ENCODE data around the gene PACRG.

Gene PACRG

DNA sequence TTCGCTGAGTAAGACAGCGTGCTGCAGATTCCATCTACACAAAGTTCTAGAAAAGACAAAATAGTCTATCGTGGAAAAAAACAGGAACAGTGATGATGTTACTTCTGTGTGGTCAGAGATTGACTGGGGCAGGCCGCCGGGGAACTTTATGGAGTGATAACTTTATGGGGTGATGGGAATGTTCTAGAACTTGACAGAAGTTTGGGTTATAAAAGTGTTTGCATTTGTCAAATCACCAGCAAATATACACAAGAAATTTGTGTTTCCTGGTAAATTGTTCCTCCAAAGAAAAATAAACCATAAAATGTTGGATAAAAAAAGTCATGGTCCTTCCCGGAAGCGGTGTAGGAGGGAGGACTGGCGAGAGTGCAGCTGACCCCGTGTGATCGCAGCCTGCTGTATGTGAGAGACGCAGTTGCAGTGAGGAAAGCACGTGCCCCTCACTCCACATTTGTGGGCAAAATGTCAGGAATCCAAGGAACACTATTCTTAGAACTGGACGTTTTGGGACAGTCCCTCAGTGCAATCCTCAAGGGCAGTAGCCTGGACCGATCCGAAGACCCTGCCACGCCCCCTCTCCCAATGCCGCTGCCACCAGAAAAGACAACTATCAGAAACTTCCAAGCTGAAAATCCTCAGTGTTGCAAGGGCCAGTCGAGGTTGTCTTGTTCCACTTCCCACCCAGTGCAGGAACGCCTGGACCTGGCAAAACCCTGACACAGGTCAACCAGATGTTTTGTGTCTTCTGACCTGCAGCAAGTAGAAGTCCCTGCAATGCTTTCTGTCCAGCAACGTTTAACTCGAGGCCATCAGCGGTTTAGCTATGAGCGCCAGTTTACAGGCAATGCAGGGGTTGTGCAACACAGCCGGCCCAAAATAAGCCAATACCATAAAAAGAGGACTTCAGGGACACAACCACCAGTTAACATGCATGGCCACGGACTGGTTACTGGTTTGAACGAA, 606.2 kb downstream of the PACRG start:
- no peak for DNase-seq (ENCODE audit: low read depth)

DNA sequence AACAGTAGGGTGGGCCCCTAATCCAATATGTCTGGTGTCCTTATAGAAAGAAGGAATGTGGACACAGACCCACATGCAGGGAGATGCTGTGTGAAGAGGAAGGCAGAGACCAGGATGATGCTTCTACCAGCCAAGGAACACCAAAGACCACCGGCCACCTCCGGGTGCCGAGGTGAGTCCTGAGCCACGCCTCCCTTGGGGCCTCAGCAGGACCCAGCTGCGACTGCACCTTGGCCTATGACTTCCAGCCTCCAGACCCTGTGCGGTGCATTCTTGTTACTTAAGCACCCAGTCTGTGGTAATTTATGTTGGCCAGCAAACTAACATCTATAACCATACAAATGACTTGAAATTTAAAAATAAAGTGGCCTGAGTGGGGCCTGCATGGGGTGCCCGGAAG, 607.3 kb downstream of the PACRG start:
- no peak for DNase-seq (ENCODE audit: low read depth)

DNA sequence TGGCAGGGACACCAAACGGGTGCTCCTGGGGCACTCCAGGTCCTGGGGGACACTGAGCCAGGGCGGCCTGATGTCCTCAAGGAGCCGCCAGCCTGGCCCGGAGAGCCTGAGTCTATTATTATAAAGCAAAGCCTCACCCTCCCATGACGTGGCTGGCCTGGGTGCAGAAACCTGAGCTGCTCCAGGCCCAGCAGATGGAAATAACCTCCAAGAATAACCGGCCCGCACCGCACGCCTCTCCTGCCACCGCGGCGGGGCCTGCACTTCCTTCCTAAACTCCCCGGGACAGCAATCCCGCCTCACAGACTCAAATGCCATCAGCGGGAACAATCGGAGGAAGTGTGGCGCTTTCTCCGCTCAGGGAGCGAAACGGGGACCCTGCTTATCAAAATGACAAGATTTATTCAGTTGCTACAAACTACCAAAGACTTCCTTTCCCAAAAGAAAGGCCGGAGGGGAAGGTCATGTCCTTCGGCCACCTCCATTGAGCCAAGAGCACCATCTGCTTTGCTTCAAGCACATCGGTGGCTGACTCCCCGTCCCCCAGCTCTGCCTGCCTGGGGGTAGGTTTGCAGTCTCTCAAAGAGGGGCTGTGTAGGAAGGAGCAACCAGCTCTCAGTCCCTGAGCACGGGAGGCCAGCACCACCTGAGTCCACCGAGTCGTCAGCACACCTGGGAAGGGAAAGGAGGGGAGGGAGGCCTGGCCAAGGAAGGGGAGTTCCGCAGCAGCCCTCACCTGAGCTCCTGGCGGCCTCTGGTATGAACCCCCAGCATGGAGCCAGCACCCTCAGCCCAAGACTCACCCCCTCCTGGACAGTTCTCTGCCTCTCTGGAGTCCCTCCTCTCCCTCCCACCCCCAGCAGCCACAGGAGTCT, 608.1 kb downstream of the PACRG start:
- DNase-seq (ENCODE audit: low read depth), result no peak

DNA sequence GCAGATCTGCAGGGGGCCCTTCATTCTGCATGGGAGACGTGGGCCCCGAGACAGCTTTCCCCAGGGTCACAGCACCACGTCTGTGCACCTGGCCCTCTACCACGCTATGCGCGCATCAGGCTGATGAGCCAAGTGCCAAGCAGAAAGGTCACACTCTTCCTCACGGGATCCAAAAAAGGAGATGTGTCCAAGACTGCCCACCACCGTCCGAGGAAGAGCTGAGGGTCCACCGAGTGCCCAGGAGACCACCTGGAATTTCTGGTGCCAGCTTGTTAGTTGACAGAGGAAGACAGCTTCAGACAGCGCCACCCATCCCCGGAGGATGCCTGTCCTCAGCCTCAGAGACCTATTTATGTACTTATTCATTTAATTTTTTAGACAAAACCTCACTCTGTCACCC, 609.2 kb downstream of the PACRG start:
- DNase-seq (ENCODE audit: low read depth), result no peak

DNA sequence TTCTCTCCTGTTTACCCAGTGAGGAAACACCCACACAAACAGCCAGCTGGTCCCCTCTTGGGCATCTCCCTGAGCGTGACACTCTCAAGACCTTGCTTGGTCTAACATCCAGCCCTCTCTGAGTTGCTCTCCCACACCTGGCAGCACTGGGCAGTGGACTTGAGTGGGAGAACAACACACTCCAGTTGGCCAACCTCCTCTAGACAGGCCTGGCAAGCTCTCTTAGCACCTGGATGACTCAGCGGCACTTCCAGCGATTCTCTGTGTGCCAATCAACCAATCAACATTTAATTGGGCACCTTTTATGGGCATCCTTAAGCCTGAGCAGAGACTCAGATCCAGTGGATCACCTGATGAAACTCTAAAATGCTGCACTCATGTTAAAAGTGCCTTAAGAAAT, 610.2 kb downstream of the PACRG start:
- DNase-seq (ENCODE audit: low read depth), result no peak

DNA sequence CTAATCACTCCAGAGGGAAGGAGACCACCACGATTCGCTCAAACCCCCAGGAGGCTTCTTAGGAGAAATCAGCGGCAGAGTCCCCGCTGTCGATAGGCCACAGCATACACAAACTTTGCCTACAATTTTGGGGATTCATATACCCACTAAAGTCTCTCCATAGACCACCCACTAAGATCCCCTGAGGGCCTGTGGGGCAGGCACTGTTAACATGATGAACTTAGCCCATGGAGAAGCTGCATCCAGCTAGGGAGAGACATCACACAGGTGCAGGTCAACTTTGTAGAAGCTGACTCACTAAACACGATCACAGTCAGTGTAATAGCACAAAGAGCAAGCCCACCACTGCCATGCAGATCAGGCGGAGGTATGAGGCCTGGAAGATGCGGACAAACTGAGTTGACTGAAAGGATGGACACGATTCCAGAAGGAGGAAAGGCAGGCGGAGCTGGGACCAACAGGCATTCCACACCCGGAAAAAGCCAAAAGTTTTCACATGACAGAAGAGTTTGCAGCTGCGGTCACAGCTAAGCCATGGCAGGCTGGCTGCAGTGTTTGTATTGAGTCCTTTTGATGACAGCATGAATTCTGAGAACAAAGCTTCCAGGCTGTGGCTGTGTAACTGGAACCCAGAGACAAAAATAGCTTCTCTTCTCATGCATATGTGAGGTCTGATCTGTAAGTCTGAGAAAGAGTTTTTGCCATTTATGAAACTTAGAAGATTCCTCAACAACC, 611.1 kb downstream of the PACRG start:
- DNase-seq (ENCODE audit: low read depth), result no peak

DNA sequence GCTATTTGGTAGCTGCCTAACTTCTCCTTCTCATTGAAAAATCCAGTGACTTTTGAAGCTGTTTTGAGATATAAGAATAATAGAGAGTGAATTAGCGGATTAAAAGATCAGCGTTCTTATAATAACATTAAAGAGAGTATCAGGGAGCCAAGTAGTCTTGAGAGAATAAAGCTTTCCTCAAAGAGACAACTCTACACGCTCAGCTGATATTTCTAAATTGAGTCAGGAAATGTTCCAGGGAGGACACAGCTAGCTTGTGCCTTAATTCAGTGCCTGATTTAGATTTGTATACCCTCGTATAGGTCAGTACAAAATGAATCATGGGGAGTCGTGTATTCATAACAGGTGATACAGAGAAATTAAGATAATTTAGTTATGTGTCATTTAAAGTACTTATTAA, 611.7 kb downstream of the PACRG start:
- no peak for DNase-seq (ENCODE audit: low read depth)

DNA sequence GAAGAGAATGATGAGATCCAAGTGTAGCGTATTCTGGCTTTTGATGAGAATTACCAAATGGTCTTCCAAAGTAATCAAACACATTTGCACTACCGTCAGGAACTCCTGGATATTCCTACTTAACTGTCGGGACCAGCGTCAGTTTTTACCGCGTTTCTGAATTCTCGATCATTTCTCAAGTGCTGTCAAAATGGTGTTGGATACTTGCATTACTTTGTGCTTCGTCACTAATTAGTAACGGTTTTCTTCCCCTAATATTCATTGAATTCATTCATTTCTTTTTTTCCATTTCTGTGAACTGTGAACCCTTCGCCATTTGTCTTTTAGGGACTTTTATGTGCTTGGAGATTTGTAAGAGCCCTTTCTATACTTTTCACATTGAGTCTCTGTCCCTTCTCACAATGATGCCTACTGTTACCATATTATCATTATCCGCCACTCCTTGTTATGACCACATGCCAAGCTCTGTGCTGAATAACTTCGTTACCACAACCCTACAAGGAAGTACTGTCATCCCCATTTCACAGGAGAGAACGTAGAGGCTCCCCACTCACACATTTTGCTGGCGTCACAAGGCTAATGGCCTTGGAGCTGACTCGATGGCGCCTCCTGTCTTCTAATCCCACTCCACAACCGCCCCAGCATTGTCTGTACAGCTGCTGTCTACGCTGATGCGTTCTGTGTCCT, 612.6 kb downstream of the PACRG start:
- no peak for DNase-seq (ENCODE audit: low read depth)

DNA sequence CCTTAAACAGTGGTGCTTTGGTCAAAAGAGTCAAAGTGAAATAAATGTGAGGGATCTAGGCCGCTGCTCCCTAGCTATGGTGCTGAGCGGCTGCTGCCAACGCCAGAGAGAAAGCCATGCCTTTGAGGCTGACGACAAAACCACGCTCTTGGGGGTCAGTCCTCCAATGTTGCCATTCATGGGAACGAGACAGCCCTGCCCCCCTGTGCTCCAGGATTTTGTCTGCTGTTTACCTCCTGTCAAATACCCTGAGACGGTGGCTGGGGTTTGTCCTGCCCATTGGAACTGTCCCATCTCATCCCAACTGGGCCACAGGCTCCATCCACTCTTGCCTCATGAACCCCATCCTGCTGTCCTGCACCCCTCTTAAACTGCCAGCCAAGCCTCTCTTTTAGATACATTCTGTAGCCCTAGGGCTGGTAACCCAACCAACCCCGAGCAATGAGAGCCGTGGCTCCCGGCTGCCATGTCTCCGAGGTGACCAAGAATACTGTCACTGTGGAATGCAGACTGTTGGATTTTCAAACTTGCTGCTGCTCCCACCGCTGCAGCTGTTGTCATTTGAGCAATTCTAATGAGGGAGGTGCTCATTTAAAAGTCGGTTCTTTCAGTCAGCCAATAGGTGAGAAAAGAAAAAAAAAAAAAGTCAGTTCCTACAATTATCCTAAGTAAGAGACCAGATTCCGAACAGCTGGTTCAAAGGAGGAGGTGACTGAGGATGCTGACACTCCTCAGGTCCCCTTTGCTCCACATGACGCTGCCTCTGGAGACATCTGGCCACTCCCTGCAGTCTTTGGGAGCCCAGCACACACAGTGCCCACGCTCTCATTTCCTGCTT, 613.7 kb downstream of the PACRG start:
- DNase-seq (ENCODE audit: low read depth), result no peak

DNA sequence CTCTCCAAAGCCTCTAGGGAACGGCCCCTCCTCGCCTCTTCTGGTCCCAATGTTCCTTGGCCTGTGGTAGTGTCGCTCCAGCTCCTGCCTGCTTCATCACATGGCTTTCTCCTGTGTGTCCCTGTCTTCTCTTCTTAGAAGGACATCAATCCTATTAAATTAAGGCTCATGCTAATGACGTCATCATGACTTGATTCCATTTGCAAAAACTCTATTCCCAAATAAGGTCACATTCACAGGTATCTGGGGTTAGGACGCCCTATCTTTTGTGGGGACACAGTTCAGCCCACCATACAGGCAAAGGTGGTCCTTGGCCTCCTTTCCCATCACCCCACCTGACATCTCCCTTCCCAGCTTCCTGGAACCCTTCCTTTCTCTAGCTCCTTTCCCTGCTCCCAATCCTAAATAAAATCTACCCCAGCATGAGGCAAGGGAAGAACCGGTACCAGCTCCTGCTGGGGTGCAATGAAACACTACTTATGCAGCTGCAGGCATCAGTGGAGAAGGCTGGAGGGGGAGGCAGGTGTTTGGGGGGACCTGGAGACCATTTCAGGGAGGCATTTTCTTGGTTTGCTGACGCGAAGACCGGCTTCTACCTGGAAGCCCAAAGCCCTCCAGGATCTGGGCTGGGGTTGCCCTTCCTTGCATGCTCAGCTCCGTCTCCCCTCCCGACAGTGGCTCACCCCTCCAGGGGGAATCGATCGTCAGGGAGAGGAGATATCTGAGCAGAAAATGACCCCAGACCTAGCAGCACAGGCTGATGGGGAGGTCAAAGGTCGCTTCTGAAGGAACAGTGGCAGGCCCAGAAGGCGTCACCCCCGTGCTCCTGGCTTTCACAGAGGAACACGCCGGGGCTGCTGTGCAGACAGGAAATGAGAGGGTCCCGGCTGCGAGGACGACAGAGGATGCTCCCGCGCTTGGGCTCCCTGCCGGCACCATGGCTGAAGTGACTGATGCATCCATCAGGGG, 615.1 kb downstream of the PACRG start:
- DNase-seq (ENCODE audit: low read depth), result no peak

DNA sequence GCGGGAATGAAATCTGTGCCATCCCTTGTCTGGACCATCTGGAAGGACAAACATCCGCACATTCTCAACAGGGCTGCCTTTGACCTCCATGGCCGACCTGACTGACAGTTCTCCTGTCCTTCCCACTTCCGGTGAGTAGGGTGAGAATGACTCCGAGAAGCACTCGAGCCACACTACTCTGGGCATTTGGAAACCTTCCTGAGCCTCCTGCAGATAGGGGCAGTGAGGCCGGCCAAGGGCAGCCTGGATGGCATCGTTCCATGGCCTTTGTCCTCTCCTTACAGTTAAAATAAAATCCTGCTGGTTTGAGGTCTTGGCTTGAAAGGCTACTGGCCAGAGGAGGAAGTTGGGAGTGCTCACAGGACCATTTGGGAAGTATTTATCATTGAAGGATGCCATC, 615.8 kb downstream of the PACRG start:
- no peak for DNase-seq (ENCODE audit: low read depth)

DNA sequence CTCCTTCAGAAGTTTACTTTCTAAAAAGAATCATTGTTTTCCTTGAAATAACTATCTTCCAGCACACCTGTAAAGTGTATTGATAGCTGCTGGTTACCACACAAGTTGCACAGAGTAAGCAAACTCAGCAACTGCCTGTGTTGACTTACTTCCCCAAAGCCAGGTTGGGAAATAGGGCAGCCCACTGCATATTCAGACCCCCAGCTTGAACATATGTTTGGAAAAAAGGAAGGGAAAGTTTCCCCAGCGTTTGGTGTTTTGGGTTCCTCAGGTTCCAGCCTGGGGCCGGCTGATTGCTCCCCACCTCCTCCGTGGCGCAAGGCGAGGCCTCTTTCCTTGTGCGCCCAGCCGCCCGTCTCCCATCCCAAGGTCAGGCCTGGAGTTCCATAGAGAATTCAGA, 616.6 kb downstream of the PACRG start:
- no peak for DNase-seq (ENCODE audit: low read depth)

DNA sequence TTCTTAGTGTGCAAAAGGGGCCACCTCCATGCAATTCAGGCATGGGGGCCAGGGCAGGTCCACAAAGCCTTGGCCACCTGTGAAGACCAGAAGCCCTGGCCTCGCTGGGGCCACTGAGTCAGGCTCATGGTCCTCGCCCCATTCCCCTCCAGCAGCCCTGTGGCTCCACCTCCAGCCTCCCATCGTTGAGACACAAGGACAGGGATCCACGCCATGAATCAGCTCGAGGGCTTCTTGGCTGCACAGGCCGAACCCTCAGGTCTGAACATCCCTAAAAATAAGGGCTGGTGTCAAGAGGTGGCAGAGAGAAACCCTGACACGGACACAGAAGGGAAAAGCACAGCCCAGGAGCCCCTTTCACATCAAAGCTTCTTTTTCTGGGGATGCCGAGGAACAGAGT, 618.2 kb downstream of the PACRG start:
- no peak for DNase-seq (ENCODE audit: low read depth)

DNA sequence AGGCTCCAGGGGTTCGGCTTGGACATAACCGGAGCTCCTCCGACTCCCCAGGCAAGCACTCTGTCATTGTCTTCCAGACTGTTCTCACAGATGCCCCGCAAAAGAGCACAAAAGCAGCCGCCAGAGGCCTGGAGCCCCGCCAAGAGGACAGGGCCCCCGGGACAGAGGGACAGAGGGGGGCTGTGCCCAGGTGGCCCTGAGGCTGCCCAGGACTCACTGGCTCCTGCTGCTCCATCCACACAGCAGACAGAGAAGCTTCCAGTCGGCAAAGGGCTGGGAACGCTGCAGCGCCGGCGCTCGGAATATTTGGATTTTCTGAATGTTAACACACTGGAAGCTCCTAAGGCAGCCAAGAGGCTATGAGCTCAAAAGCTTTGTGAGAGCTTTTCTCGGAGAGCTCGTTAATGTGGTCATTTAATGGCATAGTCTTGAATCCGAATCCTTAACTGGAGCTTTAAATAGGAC, 618.8 kb downstream of the PACRG start:
- DNase-seq (ENCODE audit: low read depth), result no peak

DNA sequence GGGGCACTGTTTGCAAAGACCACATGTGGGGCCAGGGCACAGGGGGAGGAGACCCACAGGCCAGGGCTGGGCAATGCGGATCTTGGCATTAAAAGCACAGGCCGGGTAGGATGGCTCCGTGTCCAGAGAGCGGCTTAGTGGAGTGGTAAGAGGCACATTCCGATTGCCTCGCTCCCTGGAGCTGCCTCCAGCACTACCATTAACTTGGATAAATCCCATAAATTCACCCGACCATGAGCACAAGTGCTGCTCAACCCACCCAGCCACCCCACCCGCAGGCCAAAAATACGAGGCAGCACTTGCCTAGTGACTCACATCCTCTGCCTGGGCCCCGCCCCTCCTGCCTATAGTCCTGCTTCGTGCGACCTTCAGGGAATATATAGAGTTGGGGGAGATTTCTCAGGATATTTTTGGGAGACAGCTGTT, 619.3 kb downstream of the PACRG start:
- DNase-seq (ENCODE audit: low read depth), result no peak

DNA sequence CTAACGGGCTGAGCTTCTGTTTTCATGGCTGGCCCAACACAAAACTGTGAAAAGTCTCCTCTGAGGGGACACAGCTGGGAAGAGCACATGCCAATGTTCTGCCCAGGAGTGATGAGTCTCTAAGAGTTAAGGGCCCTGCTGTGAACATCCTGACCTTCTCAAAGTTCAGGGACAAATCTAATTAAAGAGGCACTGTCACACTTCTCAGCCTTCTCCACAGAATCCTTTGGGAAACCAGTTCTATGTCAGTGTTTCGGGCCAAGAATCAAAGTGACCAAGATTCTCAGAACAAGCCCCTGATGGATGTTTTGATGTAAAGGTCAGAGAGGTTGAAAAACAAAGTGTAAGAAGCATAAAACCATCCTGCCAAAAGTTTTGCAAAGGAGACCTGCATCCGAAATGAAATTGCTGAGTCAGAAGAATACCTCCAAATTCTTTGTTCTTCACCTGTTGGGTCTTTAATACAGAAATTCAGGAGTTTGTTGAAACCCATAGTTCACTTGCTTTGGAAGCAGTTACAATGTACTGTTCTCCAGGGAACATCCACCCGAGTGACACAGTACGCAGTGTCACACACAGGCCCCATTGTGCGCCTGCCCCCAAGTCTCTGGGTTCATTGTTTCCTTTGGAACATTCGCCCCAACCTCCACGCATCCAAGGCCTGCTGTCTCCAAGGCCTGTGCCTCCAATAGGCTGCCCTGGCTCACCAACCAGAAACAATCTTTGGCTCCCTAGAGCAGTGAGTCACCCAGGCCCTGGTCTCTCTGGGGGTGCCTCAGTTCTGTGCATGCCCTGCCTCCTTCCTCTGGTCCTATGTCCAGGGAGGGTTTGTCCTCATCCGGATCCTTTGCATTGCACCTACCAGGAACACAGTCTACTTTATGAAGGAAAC, 621.3 kb downstream of the PACRG start:
- DNase-seq (ENCODE audit: low read depth), result no peak

DNA sequence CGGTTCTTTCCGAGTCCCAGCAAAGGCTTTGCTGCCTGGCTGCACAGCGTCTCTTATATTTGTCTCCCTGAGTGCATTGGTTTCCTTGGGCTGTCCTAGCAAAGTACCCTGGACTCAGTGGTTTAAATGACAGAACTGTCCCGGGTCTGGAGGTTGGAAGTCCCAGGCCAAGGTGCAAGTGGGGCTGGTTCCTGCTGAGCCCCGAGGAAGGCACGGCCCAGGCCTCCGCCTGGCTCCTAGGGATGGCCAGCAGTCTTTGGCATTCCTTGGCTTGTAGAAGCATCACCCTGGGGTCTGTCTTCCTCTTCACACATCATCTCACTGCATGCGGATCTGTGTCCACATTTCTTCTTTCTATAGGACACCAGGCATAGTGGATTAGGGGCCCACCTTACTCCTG, 621.9 kb downstream of the PACRG start:
- no peak for DNase-seq (ENCODE audit: low read depth)

DNA sequence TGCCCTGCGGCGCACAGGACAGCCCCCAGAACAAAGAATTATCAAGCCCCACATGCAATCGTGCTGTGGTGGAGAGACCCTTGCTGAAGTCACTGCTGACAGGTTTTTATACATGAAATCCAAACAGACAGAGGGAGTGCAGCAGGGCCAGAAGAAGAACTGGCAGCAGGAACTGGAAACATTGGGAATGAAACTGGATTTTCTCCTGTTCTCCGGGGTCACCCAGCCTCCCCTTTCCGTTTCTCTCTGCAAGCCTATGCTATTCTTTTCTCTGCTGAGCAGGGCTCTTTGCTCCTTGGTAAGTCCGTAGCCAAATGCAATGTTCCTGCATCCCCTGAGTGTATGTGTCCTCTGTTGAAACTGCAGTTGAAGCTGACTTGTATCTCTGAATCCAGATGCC, 623.2 kb downstream of the PACRG start:
- no peak for DNase-seq (ENCODE audit: low read depth)
